ENCODE data around the gene DOHH. TPM values are rescaled to one million over a fixed set of nuclear protein-coding genes. Genes with fewer than 3 reads are reported as not detected.

Gene DOHH
- total and polyA plus RNA-seq, 8 donors: 0.45 to 21.7 (median 13.6) TPM; not detected in 1

- DNase-seq: no peak
- intact Hi-C loops (cut with DNase I; ENCODE audit: low total_unique reads): no loop called here
- TF ChIP-seq POLR2A (IDR thresholded peaks at IDR 0.05) (no peak), POLR2AphosphoS5 (IDR thresholded peaks at IDR 0.05) (no peak), EP300 (IDR thresholded peaks at IDR 0.05) (no peak)
- TF ChIP-seq, protein P1, sequence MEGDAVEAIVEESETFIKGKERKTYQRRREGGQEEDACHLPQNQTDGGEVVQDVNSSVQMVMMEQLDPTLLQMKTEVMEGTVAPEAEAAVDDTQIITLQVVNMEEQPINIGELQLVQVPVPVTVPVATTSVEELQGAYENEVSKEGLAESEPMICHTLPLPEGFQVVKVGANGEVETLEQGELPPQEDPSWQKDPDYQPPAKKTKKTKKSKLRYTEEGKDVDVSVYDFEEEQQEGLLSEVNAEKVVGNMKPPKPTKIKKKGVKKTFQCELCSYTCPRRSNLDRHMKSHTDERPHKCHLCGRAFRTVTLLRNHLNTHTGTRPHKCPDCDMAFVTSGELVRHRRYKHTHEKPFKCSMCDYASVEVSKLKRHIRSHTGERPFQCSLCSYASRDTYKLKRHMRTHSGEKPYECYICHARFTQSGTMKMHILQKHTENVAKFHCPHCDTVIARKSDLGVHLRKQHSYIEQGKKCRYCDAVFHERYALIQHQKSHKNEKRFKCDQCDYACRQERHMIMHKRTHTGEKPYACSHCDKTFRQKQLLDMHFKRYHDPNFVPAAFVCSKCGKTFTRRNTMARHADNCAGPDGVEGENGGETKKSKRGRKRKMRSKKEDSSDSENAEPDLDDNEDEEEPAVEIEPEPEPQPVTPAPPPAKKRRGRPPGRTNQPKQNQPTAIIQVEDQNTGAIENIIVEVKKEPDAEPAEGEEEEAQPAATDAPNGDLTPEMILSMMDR (IDR thresholded peaks at IDR 0.05): no peak
- Histone ChIP-seq H3K36me3 (peaks cover 14 to 51% (median 42%) of the 10 kb centered on the region in 4 donors), H3K27me3 (no peaks in the 10 kb centered on the region), H3K4me3 (no peak overlapping the region), H3K4me1 (peaks cover 16 to 29% (median 24%) of the 10 kb centered on the region in 4 donors), H3K9me3 (no peaks in the 10 kb centered on the region), H3K27ac (no peak overlapping the region)
- 96 to 99% (median 97%) methylated on average over 5 of the region's 5 CpGs for WGBS, 5 donors
These were observed 2.5 kb downstream of the DOHH start for GRCh38 chr19:3497757-3498520.

DNA sequence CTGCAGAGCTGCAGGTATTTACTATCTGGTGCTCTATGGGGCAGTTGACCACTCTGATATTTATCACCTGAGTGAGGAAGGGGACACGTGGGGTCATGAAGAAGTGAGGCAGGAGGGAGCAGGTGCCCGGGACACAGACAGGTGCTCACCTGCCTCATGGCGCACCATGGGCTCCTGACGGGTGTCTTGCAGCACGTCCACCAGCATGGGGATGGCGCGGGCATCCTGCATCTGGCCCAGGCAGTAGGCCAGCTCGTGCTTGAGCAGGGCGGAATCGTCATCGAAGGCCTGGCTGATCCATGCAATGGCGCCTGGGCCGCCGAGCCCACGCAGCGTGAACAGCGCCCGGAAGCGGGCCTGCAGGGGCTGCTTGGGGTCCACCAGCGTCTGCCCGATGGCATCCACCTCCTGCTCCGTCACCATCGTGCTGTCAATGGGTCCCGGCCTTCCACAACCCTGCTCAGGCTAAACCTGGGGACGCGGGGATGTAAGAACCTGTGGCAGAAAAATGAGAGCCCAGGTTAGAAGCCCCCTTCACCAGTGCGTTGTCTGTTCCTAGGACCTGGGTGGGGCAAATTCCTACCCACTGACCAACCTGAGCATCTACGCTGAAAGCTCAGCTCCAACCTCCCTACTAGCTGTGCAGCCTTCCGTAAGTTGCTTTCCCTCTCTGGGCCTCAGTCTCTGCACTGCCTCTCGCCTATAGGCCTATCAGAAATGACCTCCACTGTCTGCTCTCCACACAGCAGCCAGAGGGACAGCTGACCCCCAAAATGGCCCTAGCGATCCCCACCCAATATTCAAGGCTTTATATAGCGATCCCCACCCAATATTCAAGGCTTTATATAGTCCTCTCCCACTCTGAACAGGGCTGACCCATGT is 3.8 kb downstream of the DOHH start:
- no peak for TF ChIP-seq EP300 (IDR thresholded peaks at IDR 0.05)
- TF ChIP-seq POLR2A (IDR thresholded peaks at IDR 0.05): no peak
- TF ChIP-seq, protein P1 (IDR thresholded peaks at IDR 0.05): no peak
- TF ChIP-seq POLR2AphosphoS5 (IDR thresholded peaks at IDR 0.05): no peak
- no peak for DNase-seq
- Histone ChIP-seq H3K36me3 (peaks cover 20 to 64% (median 55%) of the 10 kb centered on the region in 4 donors), H3K4me1 (peaks cover 16 to 29% (median 24%) of the 10 kb centered on the region in 4 donors), H3K4me3 (no peak overlapping the region), H3K9me3 (no peaks in the 10 kb centered on the region), H3K27ac (no peak overlapping the region), H3K27me3 (no peaks in the 10 kb centered on the region)
- 95 to 98% (median 97%) methylated on average over 13 to 32 of the region's 32 CpGs for WGBS, 5 donors
- intact Hi-C loops (cut with DNase I; ENCODE audit: low total_unique reads): no loop called here

GRCh38 chr19:3494559-3494958 is 5.9 kb downstream of the DOHH start:
- Histone ChIP-seq H3K36me3 (peaks cover 32 to 85% (median 72%) of the 10 kb centered on the region in 4 donors), H3K27ac (no peak overlapping the region), H3K4me1 (peaks cover 8 to 19% (median 12%) of the 10 kb centered on the region in 4 donors), H3K9me3 (no peaks in the 10 kb centered on the region), H3K27me3 (no peaks in the 10 kb centered on the region), H3K4me3 (no peak overlapping the region)
- 86 to 90% (median 87%) methylated on average over 17 to 18 of the region's 18 CpGs for WGBS, 5 donors
- TF ChIP-seq EP300 (IDR thresholded peaks at IDR 0.05) (no peak), POLR2A (IDR thresholded peaks at IDR 0.05) (no peak)
- intact Hi-C loops (cut with DNase I; ENCODE audit: low total_unique reads): no loop called here
- peak in 1 of 2 donors; percentile 52 for DNase-seq

- peaks cover 32 to 86% (median 72%) of the 10 kb centered on the region in 4 donors for H3K36me3 ChIP-seq
- peaks cover 2 to 13% (median 7%) of the 10 kb centered on the region in 4 donors for H3K4me1 ChIP-seq
- no peak overlapping the region for H3K27ac ChIP-seq
- TF ChIP-seq POLR2AphosphoS5 (IDR thresholded peaks at IDR 0.05) (no peak), POLR2A (IDR thresholded peaks at IDR 0.05) (no peak), EP300 (IDR thresholded peaks at IDR 0.05) (no peak)
- TF ChIP-seq, protein P1 (IDR thresholded peaks at IDR 0.05): no peak
- peak in 1 of 2 donors; percentile 62 for DNase-seq
- H3K27me3 ChIP-seq: no peaks in the 10 kb centered on the region
- intact Hi-C loops (cut with DNase I; ENCODE audit: low total_unique reads): no loop called here
- 65 to 89% (median 80%) methylated on average over 2 to 15 of the region's 15 CpGs for WGBS, 5 donors
- H3K9me3 ChIP-seq: no peaks in the 10 kb centered on the region
- H3K4me3 ChIP-seq: no peak overlapping the region
These were observed 6.4 kb downstream of the DOHH start for GRCh38 chr19:3494051-3494450.

All from stomach (tissue), 9 donors.